Neural progenitor cell (in vitro differentiated cells): ENCODE measurements around the gene NCK2. TPM values are rescaled to one million over a fixed set of nuclear protein-coding genes. Genes with fewer than 3 reads are reported as not detected.

Source experiments
- DNase-seq: peaks from one replicate; pipeline ENCODE4 v3.0.0-alpha.2; 2016; ENCODE audit warnings: low spot score
- H2AFZ ChIP-seq: fragments of 200-600 bp; sonication (generic); replicated peaks from 2 replicates; pipeline ENCODE4 v1.6.1; 2016; ENCODE audit warnings: antibody characterized with exemption
- H3F3A ChIP-seq: fragments of 200-600 bp; sonication (generic); 2 replicates; pipeline ENCODE4 v1.6.1; 2016; ENCODE audit warnings: antibody characterized with exemption, low read depth
- H3K27ac ChIP-seq: fragments of 200-600 bp; sonication (generic); 2 replicates; pipeline ENCODE4 v1.5.1; 2016; ENCODE audit warnings: mild to moderate bottlenecking
- H3K27me3 ChIP-seq: fragments of 200-600 bp; sonication (generic); 2 replicates; pipeline ENCODE4 v1.6.1; 2016; ENCODE audit warnings: mild to moderate bottlenecking, moderate library complexity
- H3K36me3 ChIP-seq: fragments of 200-600 bp; sonication (generic); 2 replicates; pipeline ENCODE4 v1.5.1; 2016
- H3K4me1 ChIP-seq: fragments of 200-600 bp; sonication (generic); 2 replicates; pipeline ENCODE4 v1.6.1; 2016; ENCODE audit warnings: mixed run types
- H3K4me2 ChIP-seq: fragments of 200-600 bp; sonication (generic); 2 replicates; pipeline ENCODE4 v1.6.1; 2016
- H3K4me3 ChIP-seq: fragments of 200-600 bp; sonication (generic); 2 replicates; pipeline ENCODE4 v1.5.1; 2016
- H3K79me2 ChIP-seq: fragments of 200-600 bp; sonication (generic); 2 replicates; pipeline ENCODE4 v1.6.1; 2016; ENCODE audit warnings: low read depth
- H3K9ac ChIP-seq: fragments of 200-600 bp; sonication (generic); 2 replicates; pipeline ENCODE4 v1.6.1; 2016
- H3K9me3 ChIP-seq: fragments of 200-600 bp; sonication (generic); 2 replicates; pipeline ENCODE4 v1.5.1; 2016; ENCODE audit warnings: low read depth
- H4K20me1 ChIP-seq: fragments of 200-600 bp; sonication (generic); 2 replicates; pipeline ENCODE4 v1.6.1; 2016; ENCODE audit warnings: low read depth
- H3K27ac Mint-ChIP-seq: 3 replicates; pipeline ENCODE4 v1.8.0; 2021; ENCODE audit warnings: mixed read lengths
- H3K27me3 Mint-ChIP-seq: 2 replicates; pipeline ENCODE4 v1.8.0; 2022; ENCODE audit warnings: low read depth, mild to moderate bottlenecking, inconsistent platforms, moderate library complexity, mixed read lengths; ENCODE audit not compliant: insufficient read depth
- H3K36me3 Mint-ChIP-seq: 3 replicates; pipeline ENCODE4 v1.8.0; 2021; ENCODE audit warnings: mixed read lengths
- H3K4me1 Mint-ChIP-seq: 3 replicates; pipeline ENCODE4 v1.8.0; 2021; ENCODE audit warnings: mixed read lengths
- H3K4me3 Mint-ChIP-seq: 3 replicates; pipeline ENCODE4 v1.8.0; 2021; ENCODE audit warnings: mild to moderate bottlenecking, moderate library complexity, mixed read lengths
- H3K9me3 Mint-ChIP-seq: 3 replicates; pipeline ENCODE4 v1.8.0; 2020; ENCODE audit warnings: mixed read lengths
- CTCF ChIP-seq: fragments of 200-600 bp; sonication (generic); IDR thresholded peaks from 2 replicates; pipeline ENCODE4 v1.5.1; 2017; ENCODE audit warnings: antibody characterized with exemption, mild to moderate bottlenecking
- EZH2 ChIP-seq: fragments of 200-600 bp; sonication (generic); IDR thresholded peaks from 2 replicates; pipeline ENCODE4 v1.6.1; 2017; ENCODE audit warnings: antibody characterized with exemption, mild to moderate bottlenecking, moderate library complexity
- EZH2phosphoT487 ChIP-seq: fragments of 200-600 bp; sonication (generic); IDR thresholded peaks from 2 replicates; pipeline ENCODE4 v1.6.1; 2017; ENCODE audit warnings: antibody characterized with exemption
- total RNA-seq: library from RNA; depleted of rRNA; stranded (reverse); fragments of >200 nt; gene quantifications from 2 replicates; pipeline ENCODE4 v1.2.3, GENCODE V29; 2015; ENCODE audit warnings: low replicate concordance

Gene NCK2
- total RNA-seq, 1 donor from 2014 or later: 26.2 TPM

DNA sequence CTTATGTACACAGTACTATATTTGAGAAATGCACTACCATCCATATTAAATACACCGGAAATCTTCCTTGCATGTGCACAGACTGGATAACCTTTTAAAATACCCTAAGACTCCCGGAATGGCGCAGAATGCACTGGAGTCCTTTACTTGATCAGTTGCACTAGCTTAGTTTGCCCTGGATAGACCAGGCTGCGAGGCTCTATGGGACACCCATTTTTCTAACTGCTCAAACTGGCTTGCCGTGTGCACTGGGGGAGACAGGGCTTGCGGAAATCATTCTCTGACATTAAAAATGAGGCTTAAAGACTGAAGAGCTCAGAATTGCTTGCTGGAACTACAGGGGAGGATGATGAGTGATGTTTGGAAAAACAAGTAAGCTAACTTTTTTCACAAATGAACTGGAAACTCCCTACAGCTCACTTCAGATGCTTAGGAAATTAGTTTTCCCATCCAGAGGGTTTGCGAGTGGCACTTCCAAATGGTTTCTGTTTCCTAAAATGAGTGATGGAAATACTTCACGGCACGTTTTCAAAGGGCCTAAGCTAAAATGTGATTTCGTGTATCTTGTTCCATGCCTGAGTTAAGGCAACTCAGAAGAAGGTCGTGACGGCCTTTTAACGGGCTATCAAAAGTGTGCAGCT lies 2.7 kb downstream of the NCK2 start:
- Mint-ChIP-seq H3K27ac (no peak overlapping the region), H3K4me1 (peaks cover 29% of the 10 kb centered on the region)

DNA sequence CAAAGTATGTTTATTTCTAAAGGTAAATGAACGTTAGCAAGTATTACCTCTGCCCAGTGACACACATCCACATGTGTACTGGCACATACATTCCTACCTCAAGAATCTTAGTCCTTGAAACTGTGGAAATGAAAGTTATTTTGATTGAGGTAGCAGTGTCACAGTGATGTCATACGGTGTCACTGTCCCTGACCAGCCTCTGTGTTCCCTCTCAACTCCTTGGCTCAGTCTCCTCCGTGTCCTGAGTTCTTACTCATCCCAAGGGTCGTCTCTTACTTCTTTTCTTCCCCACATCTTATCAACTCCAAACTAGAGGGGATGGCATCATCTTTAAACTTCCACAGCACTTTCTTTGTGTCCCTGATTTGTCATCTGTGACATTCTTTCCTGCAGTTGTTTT lies 3.3 kb downstream of the NCK2 start:
- no peak for TF ChIP-seq EZH2phosphoT487
- no peak for TF ChIP-seq CTCF
- no peak for TF ChIP-seq EZH2
- Histone ChIP-seq H4K20me1 (peaks cover 71% of the 10 kb centered on the region), H2AFZ (no peak overlapping the region), H3K4me1 (peaks cover 10% of the 10 kb centered on the region), H3K9me3 (no peaks in the 10 kb centered on the region), H3F3A (peaks cover 11% of the 10 kb centered on the region), H3K79me2 (peaks cover 79% of the 10 kb centered on the region), H3K4me2 (no peak overlapping the region), H3K27ac (no peak overlapping the region), H3K4me3 (no peak overlapping the region), H3K9ac (no peak overlapping the region), H3K36me3 (no peaks in the 10 kb centered on the region), H3K27me3 (peaks cover 19% of the 10 kb centered on the region)
- peaks cover 29% of the 10 kb centered on the region for H3K4me1 Mint-ChIP-seq
- peaks cover 29% of the 10 kb centered on the region for H3K9me3 Mint-ChIP-seq
- no peak overlapping the region for H3K4me3 Mint-ChIP-seq
- H3K27ac Mint-ChIP-seq: no peak overlapping the region
- peaks cover 12% of the 10 kb centered on the region for H3K27me3 Mint-ChIP-seq
- no peak for DNase-seq
- H3K36me3 Mint-ChIP-seq: peaks cover 44% of the 10 kb centered on the region

More for the DNA sequence above, 2.7 kb downstream of the NCK2 start:
- peaks cover 67% of the 10 kb centered on the region for H4K20me1 ChIP-seq
- H3K27me3 ChIP-seq: peaks cover 26% of the 10 kb centered on the region
- TF ChIP-seq EZH2 (no peak), EZH2phosphoT487 (no peak), CTCF (no peak)
- H3K4me3 ChIP-seq: no peak overlapping the region
- H3K4me2 ChIP-seq: no peak overlapping the region
- no peak overlapping the region for H3K9ac ChIP-seq
- Mint-ChIP-seq H3K27me3 (peaks cover 12% of the 10 kb centered on the region), H3K36me3 (peaks cover 39% of the 10 kb centered on the region), H3K4me3 (peak overlapping the region; percentile 95), H3K9me3 (peaks cover 26% of the 10 kb centered on the region)
- DNase-seq: no peak
- no peak overlapping the region for H3K27ac ChIP-seq
- H3K79me2 ChIP-seq: peaks cover 72% of the 10 kb centered on the region
- peaks cover 11% of the 10 kb centered on the region for H3F3A ChIP-seq
- peaks cover 10% of the 10 kb centered on the region for H3K4me1 ChIP-seq
- H3K36me3 ChIP-seq: no peaks in the 10 kb centered on the region
- no peak overlapping the region for H2AFZ ChIP-seq
- H3K9me3 ChIP-seq: no peaks in the 10 kb centered on the region

GRCh38 chr2:105748566-105748965 lies 3.9 kb downstream of the NCK2 start:
- H3K4me1 Mint-ChIP-seq: peaks cover 28% of the 10 kb centered on the region

More at GRCh38 chr2:105748566-105748965, 3.9 kb downstream of the NCK2 start:
- H3K9me3 ChIP-seq: no peaks in the 10 kb centered on the region
- H3K4me3 ChIP-seq: no peak overlapping the region
- H3K79me2 ChIP-seq: peaks cover 84% of the 10 kb centered on the region
- Mint-ChIP-seq H3K4me3 (no peak overlapping the region), H3K27me3 (peaks cover 12% of the 10 kb centered on the region), H3K36me3 (peaks cover 47% of the 10 kb centered on the region), H3K27ac (no peak overlapping the region), H3K9me3 (peaks cover 30% of the 10 kb centered on the region)
- H3K36me3 ChIP-seq: no peaks in the 10 kb centered on the region
- TF ChIP-seq EZH2: no peak
- TF ChIP-seq EZH2phosphoT487: no peak
- no peak for TF ChIP-seq CTCF
- peaks cover 9% of the 10 kb centered on the region for H3F3A ChIP-seq
- DNase-seq: no peak
- peaks cover 10% of the 10 kb centered on the region for H3K4me1 ChIP-seq
- no peak overlapping the region for H3K9ac ChIP-seq
- no peak overlapping the region for H2AFZ ChIP-seq
- no peak overlapping the region for H3K4me2 ChIP-seq
- peaks cover 75% of the 10 kb centered on the region for H4K20me1 ChIP-seq
- no peak overlapping the region for H3K27ac ChIP-seq
- peaks cover 14% of the 10 kb centered on the region for H3K27me3 ChIP-seq
